ENCODE results near the gene PPFIBP1.

DNA sequence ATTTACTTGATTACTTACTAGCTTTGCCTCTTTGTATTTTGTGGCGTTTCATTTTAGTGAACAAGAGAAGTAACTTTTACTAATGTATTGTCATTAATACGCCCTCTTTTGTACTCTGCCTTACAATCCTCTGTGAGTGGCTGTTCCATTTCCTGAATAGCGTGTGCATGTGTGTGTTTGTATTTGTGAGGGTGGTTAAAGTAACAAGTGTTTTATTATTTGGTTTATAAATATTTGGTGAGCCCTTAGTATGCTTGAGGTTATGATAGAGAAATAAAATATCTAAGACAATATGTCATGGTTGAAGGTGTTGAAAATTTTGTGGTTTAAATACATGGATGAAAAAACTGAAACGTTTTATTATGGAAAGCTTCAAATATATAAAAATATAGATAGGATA is 100.6 kb downstream of the PPFIBP1 start:
- TF ChIP-seq CTCF (IDR thresholded peaks at IDR 0.05; ENCODE audit: low read depth, low read length) (no peak), EZH2phosphoT487 (IDR thresholded peaks at IDR 0.05; ENCODE audit: low read depth) (no peak)

All from OCI-LY3 (cell line).